Right lobe of liver (tissue), 4 donors: ENCODE data around the gene ZNF440.

ENCODE experiments used
- CTCF ChIP-seq, 4 donors: fragments of 200-600 bp in 3 of 4; fragments of 450-650 bp in 1 of 4; IDR thresholded peaks; one replicate each; pipeline versions ENCODE4 v1.5.1 to v1.8.0; 2016 to 2022; ENCODE audit warnings: antibody characterized with exemption in 4 of 4, mild to moderate bottlenecking in 2 of 4
- POLR2A ChIP-seq: fragments of 450-650 bp; IDR thresholded peaks from one replicate; pipeline ENCODE4 v1.6.1; 2017; ENCODE audit warnings: antibody characterized with exemption, mild to moderate bottlenecking
- donor health status: DM: no; HTN: no; CAD: no.
- donor health status: DM: no; HTN: no; CAD: no.
- donor health status: DM: no; HTN: yes; CAD: no.

GRCh38 chr19:11868188-11868587, 54.1 kb downstream of the ZNF440 start:
- TF ChIP-seq POLR2A (no peak), CTCF (IDR thresholded peaks at IDR 0.05) (no peak)
